GM12892 (cell line): ENCODE results near the gene ADSS1.

Experiments used
- POLR2AphosphoS5 ChIP-seq: IDR thresholded peaks from 2 replicates; pipeline ENCODE4 v1.6.1; 2011; ENCODE audit warnings: low read depth, low read length, control low read depth
- TAF1 ChIP-seq: IDR thresholded peaks from 2 replicates; pipeline ENCODE4 v1.6.1; 2011; ENCODE audit warnings: low read depth, mild to moderate bottlenecking, control low read depth, low read length, borderline replicate concordance

DNA sequence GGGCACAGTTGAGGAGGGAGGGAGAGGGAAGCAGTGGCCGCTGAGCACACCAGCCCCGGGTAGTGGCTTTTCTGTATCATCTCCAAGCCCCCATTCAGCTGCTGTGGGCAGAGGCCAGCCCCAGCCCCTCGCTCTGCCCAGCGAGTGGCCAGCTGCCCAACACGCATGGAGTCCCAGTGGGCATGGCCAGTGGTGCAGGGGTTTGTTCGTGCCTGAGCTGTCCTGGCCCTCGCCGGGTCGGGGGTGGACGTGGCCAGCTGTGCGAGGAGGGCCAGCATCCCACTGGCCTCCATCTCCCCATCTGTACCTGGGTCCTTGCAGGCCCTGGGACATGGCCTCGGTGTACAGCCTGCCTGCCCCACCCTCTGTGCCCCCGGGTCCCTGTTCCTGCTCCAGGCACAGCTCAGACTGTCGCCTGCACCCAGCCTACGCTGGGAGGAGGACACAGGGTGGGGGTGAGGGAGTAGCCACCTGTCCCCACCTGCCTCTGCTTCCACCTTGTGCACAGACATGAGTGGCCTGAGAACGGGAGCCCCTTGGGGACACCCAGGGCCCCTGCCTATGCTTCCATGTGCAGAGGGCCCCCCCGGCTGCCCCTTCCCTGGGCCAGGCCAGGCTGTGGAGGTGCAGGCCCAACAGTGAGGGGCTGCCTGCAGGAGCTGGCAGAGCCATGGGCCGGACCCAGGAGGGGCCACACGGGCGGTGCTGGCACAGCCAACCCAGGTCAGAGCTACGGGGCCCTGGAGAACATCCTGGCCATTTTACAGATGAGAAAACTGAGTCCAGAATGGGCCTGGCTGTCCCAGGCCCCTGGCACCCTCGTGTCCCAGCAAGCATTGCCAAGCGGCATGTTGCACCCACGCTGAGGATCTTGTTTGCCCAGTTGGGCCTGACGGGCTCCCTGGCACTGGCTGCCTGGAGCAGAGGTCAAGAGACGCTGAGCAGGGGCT, 30.3 kb upstream of the ADSS1 start:
- TF ChIP-seq TAF1 (no peak), POLR2AphosphoS5 (no peak)
